Activated naive CD4-positive, alpha-beta T cell (primary cell): ENCODE results near the gene PHKB.
"Not testable (repeated sequence)": the region's sequence is repeated elsewhere in the genome, so short reads cannot be mapped to it uniquely, and the experiment has no call there.

Source experiments
- DNase-seq, 4 experiments: peaks; one replicate each; lab custom pipeline; 2025; lab: John Stamatoyannopoulos, UW

PHKB gene

GRCh38 chr16:47506800-47507199 is 45.7 kb downstream of the PHKB start:
- DNase-seq, result no peak

GRCh38 chr16:47507701-47508100 is 46.6 kb downstream of the PHKB start:
- DNase-seq, result no peak

GRCh38 chr16:47511882-47512281 is 50.8 kb downstream of the PHKB start:
- DNase-seq, result no peak

GRCh38 chr16:47519037-47519436 is 57.9 kb downstream of the PHKB start:
- no peak for DNase-seq

GRCh38 chr16:47519546-47519945 is 58.4 kb downstream of the PHKB start:
- DNase-seq, result no peak

- DNase-seq, result no peak
Measured at GRCh38 chr16:47519996-47520679, 59.0 kb downstream of the PHKB start.

GRCh38 chr16:47523342-47524006 is 62.3 kb downstream of the PHKB start:
- no peak for DNase-seq

- DNase-seq, result no peak
Measured at GRCh38 chr16:47524007-47524405, 62.9 kb downstream of the PHKB start.

GRCh38 chr16:47528431-47528830 is 67.3 kb downstream of the PHKB start:
- no peak for DNase-seq

GRCh38 chr16:47533744-47534292 is 72.7 kb downstream of the PHKB start:
- DNase-seq, result no peak

GRCh38 chr16:47538472-47538871 is 77.3 kb downstream of the PHKB start:
- no peak for DNase-seq

- not testable (repeated sequence) for DNase-seq
Measured at GRCh38 chr16:47539707-47540670, 78.9 kb downstream of the PHKB start.

- DNase-seq, result not testable (repeated sequence)
Measured at GRCh38 chr16:47541135-47541534, 80.0 kb downstream of the PHKB start.

- not testable (repeated sequence) for DNase-seq
Measured at GRCh38 chr16:47544255-47544654, 83.1 kb downstream of the PHKB start.

GRCh38 chr16:47551185-47551584 is 90.1 kb downstream of the PHKB start:
- not testable (repeated sequence) for DNase-seq

- DNase-seq, result not testable (repeated sequence)
Measured at GRCh38 chr16:47551767-47552166, 90.6 kb downstream of the PHKB start.

GRCh38 chr16:47553853-47554564 is 92.9 kb downstream of the PHKB start:
- DNase-seq, result no peak

GRCh38 chr16:47554587-47554986 is 93.5 kb downstream of the PHKB start:
- DNase-seq, result not testable (repeated sequence)

- no peak for DNase-seq
Measured at GRCh38 chr16:47561286-47561685, 100.2 kb downstream of the PHKB start.

GRCh38 chr16:47562366-47562765 is 101.2 kb downstream of the PHKB start:
- DNase-seq, result no peak

- DNase-seq, result no peak
Measured at GRCh38 chr16:47565454-47565853, 104.3 kb downstream of the PHKB start.

GRCh38 chr16:47567321-47567720 is 106.2 kb downstream of the PHKB start:
- no peak for DNase-seq
